Ramos (cell line): ENCODE data around the gene WDR31.
"Not testable (repeated sequence)": the region's sequence is repeated elsewhere in the genome, so short reads cannot be mapped to it uniquely, and the experiment has no call there.

Experiments used
- in situ Hi-C: fragments of 300-500 bp; cut with MboI; formaldehyde crosslinking; loops from one replicate; pipeline ENCODE4 v1.14.3; 2022; ENCODE audit warnings: low sequenced_read_pairs; ENCODE audit not compliant: unreplicated experiment

WDR31 gene

GRCh38 chr9:113340011-113340699 is at the start of gene WDR31:
WDR31 (minus strand) TSS chr9:113340275; CDS start chr9:113332022, 8,253 bp downstream.
- in situ Hi-C loops, result no loop called here

GRCh38 chr9:113389451-113389850 is 49.4 kb upstream of the WDR31 start:
- in situ Hi-C loops, result no loop called here

- in situ Hi-C loops, result no loop called here
Observed at GRCh38 chr9:113388833-113389232, 48.8 kb upstream of the WDR31 start.

- in situ Hi-C loops, result no loop called here
Observed at GRCh38 chr9:113387560-113388230, 47.6 kb upstream of the WDR31 start.

- in situ Hi-C loops, result no loop called here
Observed at GRCh38 chr9:113386571-113387393, 46.7 kb upstream of the WDR31 start.

GRCh38 chr9:113381909-113382411 is 41.9 kb upstream of the WDR31 start:
- in situ Hi-C loops, result no loop called here

GRCh38 chr9:113381441-113381840 is 41.4 kb upstream of the WDR31 start:
- in situ Hi-C loops, result not testable (repeated sequence)

- in situ Hi-C loops, result no loop called here
Observed at GRCh38 chr9:113380869-113381378, 40.8 kb upstream of the WDR31 start.

GRCh38 chr9:113379829-113380210 is 39.7 kb upstream of the WDR31 start:
- in situ Hi-C loops, result not testable (repeated sequence)

GRCh38 chr9:113379094-113379828 is 39.2 kb upstream of the WDR31 start:
- in situ Hi-C loops, result not testable (repeated sequence)

GRCh38 chr9:113376634-113377567 is 36.8 kb upstream of the WDR31 start, which contains the start of gene HDHD3:
HDHD3 (minus strand) TSS chr9:113376986; CDS start chr9:113374354, 2,632 bp downstream.
- in situ Hi-C loops, result no loop called here

GRCh38 chr9:113375057-113376023 is 35.3 kb upstream of the WDR31 start:
- in situ Hi-C loops, result no loop called here

- in situ Hi-C loops, result no loop called here
Observed at GRCh38 chr9:113373676-113374392, 33.8 kb upstream of the WDR31 start.

GRCh38 chr9:113373256-113373655 is 33.2 kb upstream of the WDR31 start:
- in situ Hi-C loops, result no loop called here

- in situ Hi-C loops, result no loop called here
Observed at GRCh38 chr9:113372059-113372458, 32.0 kb upstream of the WDR31 start.

GRCh38 chr9:113370806-113371325 is 30.8 kb upstream of the WDR31 start:
- in situ Hi-C loops, result no loop called here

GRCh38 chr9:113369855-113370140 is 29.7 kb upstream of the WDR31 start:
- in situ Hi-C loops, result no loop called here
